PC-3 (cell line): Measurements from ENCODE around the gene ARHGAP9. TPM values are rescaled to one million over a fixed set of nuclear protein-coding genes. Genes with fewer than 3 reads are reported as not detected.
"Not testable (repeated sequence)": the region's sequence is repeated elsewhere in the genome, so short reads cannot be mapped to it uniquely, and the experiment has no call there.

Source experiments
- ATAC-seq: fragments of 200-7000 bp; cut with Tn5 transposase; 2 replicates; pipeline ENCODE4 v1.9.1; 2020; ENCODE audit warnings: mild to moderate bottlenecking, moderate library complexity
- BruUV-seq: library from RNA; stranded (reverse); fragments of 400-500 nt; replicated peaks from 2 replicates; lab custom pipeline; 2021; lab: Mats Ljungman, UMichigan
- CTCF ChIA-PET: fragments of 300-600 bp; sonication (Branson Sonifier 250); formaldehyde crosslinking; loops from one replicate; lab custom pipeline; 2022; ENCODE audit warnings: antibody characterized with exemption; lab: Charles Lee
- POLR2A ChIA-PET: fragments of 300-600 bp; sonication (Branson Sonifier 250); formaldehyde crosslinking; loops from one replicate; lab custom pipeline; 2022; ENCODE audit warnings: antibody characterized with exemption; ENCODE audit not compliant: unreplicated experiment; lab: Charles Lee
- DNase-seq: peaks from one replicate; pipeline ENCODE4 v3.0.0-alpha.2; 2015
- H2AFZ ChIP-seq: fragments of 300-600 bp; sonication (generic); 2 replicates; pipeline ENCODE4 v1.6.0; 2016; ENCODE audit warnings: antibody characterized with exemption, low read length
- H3F3A ChIP-seq: fragments of 300-600 bp; sonication (generic); one replicate; pipeline ENCODE4 v1.6.0; 2017; ENCODE audit warnings: antibody characterized with exemption, low read length, control low read depth, mild to moderate bottlenecking; ENCODE audit not compliant: unreplicated experiment
- H3K27ac ChIP-seq: fragments of 300-600 bp; sonication (generic); 2 replicates; pipeline ENCODE4 v1.5.1; 2016; ENCODE audit warnings: mild to moderate bottlenecking, low read length
- H3K27me3 ChIP-seq: fragments of 300-600 bp; sonication (generic); 2 replicates; pipeline ENCODE4 v1.6.1; 2016; ENCODE audit warnings: low read length, mixed read lengths
- H3K36me3 ChIP-seq: fragments of 300-600 bp; sonication (generic); 2 replicates; pipeline ENCODE4 v1.6.1; 2016; ENCODE audit warnings: low read depth, mixed run types, low read length, mixed read lengths
- H3K4me1 ChIP-seq: fragments of 300-600 bp; sonication (generic); 2 replicates; pipeline ENCODE4 v1.5.1; 2016; ENCODE audit warnings: low read length; ENCODE audit not compliant: insufficient read depth
- H3K4me2 ChIP-seq: fragments of 300-600 bp; sonication (generic); 2 replicates; pipeline ENCODE4 v1.6.0; 2016; ENCODE audit warnings: low read length
- H3K4me3 ChIP-seq: fragments of 300-600 bp; sonication (generic); 2 replicates; pipeline ENCODE4 v1.5.1; 2016; ENCODE audit warnings: mild to moderate bottlenecking, low read length, mixed read lengths
- H3K79me2 ChIP-seq: fragments of 300-600 bp; sonication (generic); 2 replicates; pipeline ENCODE4 v1.6.1; 2017; ENCODE audit warnings: low read length, mixed read lengths
- H3K9ac ChIP-seq: fragments of 300-600 bp; sonication (generic); 2 replicates; pipeline ENCODE4 v1.6.0; 2016; ENCODE audit warnings: mild to moderate bottlenecking, low read length
- H3K9me2 ChIP-seq: fragments of 300-600 bp; sonication (generic); replicated peaks from 2 replicates; pipeline ENCODE4 v1.6.1; 2016; ENCODE audit warnings: mixed run types, low read length, mixed read lengths
- H3K9me3 ChIP-seq: fragments of 300-600 bp; sonication (generic); 2 replicates; pipeline ENCODE4 v1.6.1; 2016; ENCODE audit warnings: low read length, mixed read lengths
- H4K20me1 ChIP-seq: fragments of 300-600 bp; sonication (generic); 2 replicates; pipeline ENCODE4 v1.6.1; 2016; ENCODE audit warnings: low read length, mixed read lengths
- CTCF ChIP-seq: fragments of 300-600 bp; sonication (generic); conservative IDR thresholded peaks from 2 replicates; pipeline ENCODE4 v1.5.1; 2017; ENCODE audit warnings: antibody characterized with exemption, low read depth, mild to moderate bottlenecking, low read length
- EZH2 ChIP-seq: fragments of 300-600 bp; sonication (generic); IDR thresholded peaks from one replicate; pipeline ENCODE4 v1.6.1; 2017; ENCODE audit warnings: antibody characterized with exemption, mild to moderate bottlenecking, low read length; ENCODE audit not compliant: unreplicated experiment
- EZH2phosphoT487 ChIP-seq: fragments of 300-600 bp; sonication (generic); IDR thresholded peaks from 2 replicates; pipeline ENCODE4 v1.6.1; 2018; ENCODE audit warnings: mild to moderate bottlenecking, antibody characterized with exemption, low read length, borderline replicate concordance
- intact Hi-C: fragments of 100-400 bp; cut with micrococcal nuclease; formaldehyde crosslinking; loops from 2 replicates; pipeline ENCODE4 v1.9.0; 2023
- total RNA-seq: library from RNA; depleted of rRNA; stranded (reverse); fragments of >200 nt; gene quantifications from 2 replicates; pipeline ENCODE4 v1.2.3, GENCODE V29; 2014

Gene ARHGAP9
- total RNA-seq, 1 experiment from 2014 or later: not detected

DNA sequence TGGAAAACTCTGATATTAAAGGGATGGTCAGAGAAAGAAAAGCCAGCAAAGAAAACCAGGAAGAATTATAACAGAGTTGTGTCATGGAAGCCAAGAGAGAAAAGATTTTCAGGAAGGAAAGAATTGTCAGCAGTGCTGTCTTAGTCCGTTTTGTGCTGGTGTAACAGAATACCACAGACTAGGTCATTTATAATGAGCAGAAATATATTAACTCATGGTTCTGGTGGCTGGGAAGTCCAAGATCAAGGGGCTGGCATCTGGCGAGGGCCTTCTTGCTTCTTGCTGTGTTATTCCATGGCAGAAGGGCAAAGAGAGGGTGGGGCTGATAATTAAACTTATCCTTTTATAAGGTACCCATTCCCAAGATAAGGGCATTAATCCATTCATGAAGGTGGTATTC is 31.0 kb downstream of the ARHGAP9 start:
- Histone ChIP-seq H3K9me3 (no peaks in the 10 kb centered on the region), H3K4me3 (no peak overlapping the region), H3K79me2 (no peaks in the 10 kb centered on the region), H3K36me3 (no peaks in the 10 kb centered on the region), H3K9me2 (no peaks in the 10 kb centered on the region), H4K20me1 (no peaks in the 10 kb centered on the region), H3K4me1 (peaks cover 18% of the 10 kb centered on the region), H3K4me2 (no peak overlapping the region), H3F3A (no peaks in the 10 kb centered on the region), H3K9ac (no peak overlapping the region), H3K27me3 (no peaks in the 10 kb centered on the region), H3K27ac (no peak overlapping the region), H2AFZ (no peak overlapping the region)
- no peak for ATAC-seq
- BruUV-seq: no TSS peak
- ChIA-PET CTCF (interaction anchor here (1.5 kb wide), 1 partner anchor 10 kb away, joined by 4 read pairs; no protein-coding TSS in a partner anchor), POLR2A (no interaction called here)
- DNase-seq: no peak
- no peak for TF ChIP-seq EZH2
- TF ChIP-seq CTCF: no peak
- no peak for TF ChIP-seq EZH2phosphoT487
- intact Hi-C loops: no loop called here

DNA sequence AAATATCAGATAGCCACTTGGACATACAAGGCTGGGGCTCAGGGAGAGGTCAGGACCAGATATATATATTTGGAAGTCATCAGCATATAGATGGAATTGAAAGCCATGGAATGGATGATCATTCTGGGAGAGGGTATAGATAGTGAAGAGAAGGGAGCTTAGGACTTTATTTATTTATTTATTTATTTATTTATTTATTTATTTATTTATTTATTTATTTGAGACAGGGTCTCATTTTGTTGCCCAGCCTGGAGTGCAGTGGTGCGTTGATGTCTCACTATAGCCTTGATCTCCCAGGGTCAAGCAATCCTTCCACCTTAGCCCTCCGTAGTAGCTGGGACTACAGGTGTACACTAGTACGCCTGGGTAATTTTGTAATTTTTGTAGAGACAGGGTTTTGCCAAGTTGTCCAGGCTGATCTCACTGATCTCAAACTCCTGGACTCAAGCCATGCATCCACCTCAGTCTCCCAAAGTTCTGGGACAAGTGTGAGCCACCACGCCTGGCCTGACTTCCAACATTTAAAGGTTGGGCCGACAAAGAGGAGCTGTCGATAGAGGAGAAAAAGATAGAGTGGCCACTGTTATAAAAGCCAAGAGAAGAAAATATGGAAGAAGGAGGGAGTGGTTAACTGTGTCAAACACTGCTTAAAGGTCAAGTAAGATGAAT is 33.2 kb downstream of the ARHGAP9 start:
- Histone ChIP-seq H3K9me3 (no peaks in the 10 kb centered on the region), H3K36me3 (no peaks in the 10 kb centered on the region), H3K9ac (no peak overlapping the region), H3F3A (no peaks in the 10 kb centered on the region), H3K4me3 (no peak overlapping the region), H3K27me3 (no peaks in the 10 kb centered on the region), H3K4me2 (no peak overlapping the region), H3K79me2 (no peaks in the 10 kb centered on the region), H3K27ac (no peak overlapping the region), H3K4me1 (peaks cover 4% of the 10 kb centered on the region; the same call in 1 of the 2 replicates), H4K20me1 (no peaks in the 10 kb centered on the region), H2AFZ (no peak overlapping the region), H3K9me2 (no peaks in the 10 kb centered on the region)
- CTCF ChIA-PET: no interaction called here
- POLR2A ChIA-PET: no interaction called here
- DNase-seq (no peak), ATAC-seq (no peak)
- intact Hi-C loops: no loop called here
- TF ChIP-seq EZH2 (no peak), CTCF (no peak), EZH2phosphoT487 (no peak)
- BruUV-seq: no TSS peak

DNA sequence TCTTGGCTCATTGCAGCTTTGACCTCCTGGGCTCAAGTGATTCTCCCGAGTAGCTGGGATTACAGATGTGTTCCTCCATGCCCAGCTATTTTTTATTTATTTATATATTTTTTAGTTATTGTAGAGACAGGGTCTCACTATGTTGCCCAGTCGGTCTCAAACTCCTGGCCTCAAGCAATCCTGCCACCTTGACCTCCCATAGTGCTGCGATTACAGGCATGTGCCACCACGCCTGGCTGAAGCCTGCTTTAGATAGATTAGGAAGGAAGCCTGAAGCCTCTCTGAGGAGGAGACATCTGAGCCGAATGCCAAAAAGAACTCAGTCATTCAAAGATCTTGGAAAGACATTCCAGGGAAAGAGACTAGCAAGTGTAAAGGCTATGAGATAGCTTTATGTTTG is 34.9 kb downstream of the ARHGAP9 start:
- no peaks in the 10 kb centered on the region for H3K36me3 ChIP-seq
- TF ChIP-seq CTCF: no peak
- TF ChIP-seq EZH2phosphoT487: no peak
- ATAC-seq: no peak
- H3K27ac ChIP-seq: no peak overlapping the region
- H4K20me1 ChIP-seq: no peaks in the 10 kb centered on the region
- H3K27me3 ChIP-seq: no peaks in the 10 kb centered on the region
- no peak for DNase-seq
- no peaks in the 10 kb centered on the region for H3K79me2 ChIP-seq
- BruUV-seq: no TSS peak
- H3K9me3 ChIP-seq: no peaks in the 10 kb centered on the region
- no peak overlapping the region for H3K4me3 ChIP-seq
- ChIA-PET CTCF (interaction anchor here (0.6 kb wide), 1 partner anchor 168 kb away, joined by 7 read pairs; no protein-coding TSS in a partner anchor), POLR2A (interaction anchor here (0.5 kb wide), 1 partner anchor 316 kb away, joined by 3 read pairs; no protein-coding TSS in a partner anchor)
- no peak overlapping the region for H3K9ac ChIP-seq
- H3K9me2 ChIP-seq: no peaks in the 10 kb centered on the region
- no peak overlapping the region for H2AFZ ChIP-seq
- no peaks in the 10 kb centered on the region for H3F3A ChIP-seq
- no peaks in the 10 kb centered on the region for H3K4me1 ChIP-seq
- intact Hi-C loops: no loop called here
- no peak overlapping the region for H3K4me2 ChIP-seq

DNA sequence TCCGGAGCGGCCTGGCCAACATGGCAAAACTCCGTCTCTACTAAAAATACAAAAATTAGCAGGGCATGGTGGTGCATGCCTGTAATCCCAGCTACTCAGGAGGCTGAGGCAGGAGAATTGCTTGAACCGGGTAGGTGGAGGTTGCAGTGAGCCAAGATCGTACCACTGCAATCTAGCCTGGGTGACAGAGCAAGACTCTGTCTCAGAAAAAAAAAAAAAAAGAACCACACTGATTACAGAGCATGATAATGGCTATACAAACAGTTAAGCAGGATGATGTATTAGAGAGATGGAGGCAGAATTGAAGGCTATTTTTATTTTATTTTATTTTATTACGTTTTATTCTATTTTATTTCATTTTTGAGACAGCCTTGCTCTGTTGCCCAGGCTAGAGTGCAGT is 35.3 kb downstream of the ARHGAP9 start:
- H3K4me1 ChIP-seq, H3K9me2 ChIP-seq, H3K9ac ChIP-seq, ATAC-seq, POLR2A ChIA-PET, H3K9me3 ChIP-seq, H3K79me2 ChIP-seq, H3F3A ChIP-seq, H3K27ac ChIP-seq, H3K4me2 ChIP-seq, DNase-seq, H3K27me3 ChIP-seq, intact Hi-C loops, H3K36me3 ChIP-seq, H3K4me3 ChIP-seq, H4K20me1 ChIP-seq, H2AFZ ChIP-seq, BruUV-seq: not testable (repeated sequence)
- CTCF ChIA-PET: interaction anchor here (0.6 kb wide), 1 partner anchor 168 kb away, joined by 7 read pairs; no protein-coding TSS in a partner anchor
